DND-41 (cell line): Measurements from ENCODE around the gene NRXN2.

Experiments
- ATAC-seq: fragments of 200-7000 bp; cut with Tn5 transposase; 3 replicates; pipeline ENCODE4 v1.9.1; 2021; ENCODE audit warnings: low read depth; ENCODE audit not compliant: insufficient read depth
- DNase-seq: peaks from one replicate; pipeline ENCODE4 v3.0.0-alpha.2; 2020
- H2AFZ ChIP-seq: 2 replicates; pipeline ENCODE4 v1.6.0; 2012; ENCODE audit warnings: low read depth, low read length
- H3K27ac ChIP-seq: 2 replicates; pipeline ENCODE4 v1.5.1; 2012; ENCODE audit warnings: low read length, inconsistent platforms
- H3K27me3 ChIP-seq: fragments of 200-600 bp; sonication (generic); 2 replicates; pipeline ENCODE4 v1.6.0; 2012; ENCODE audit warnings: low read length, mild to moderate bottlenecking, inconsistent platforms; ENCODE audit not compliant: insufficient read depth, poor library complexity
- H3K36me3 ChIP-seq: 2 replicates; pipeline ENCODE4 v1.5.1; 2012; ENCODE audit warnings: low read length, inconsistent platforms; ENCODE audit not compliant: insufficient read depth
- H3K4me1 ChIP-seq: 2 replicates; pipeline ENCODE4 v1.5.1; 2012; ENCODE audit warnings: mild to moderate bottlenecking, low read length; ENCODE audit not compliant: insufficient read depth
- H3K4me2 ChIP-seq: 2 replicates; pipeline ENCODE4 v1.6.0; 2012; ENCODE audit warnings: mild to moderate bottlenecking, moderate library complexity, low read length, inconsistent platforms; ENCODE audit not compliant: insufficient read depth
- H3K4me3 ChIP-seq, 2 experiments: fragments of 200-600 bp in 1 of 2; shearing (Covaris generic) in 1 of 2; 2 replicates each; pipeline ENCODE4 v1.5.1; 2012 to 2016; ENCODE audit warnings: inconsistent platforms in 2 of 2, low read length in 2 of 2, mild to moderate bottlenecking in 2 of 2, low read depth in 1 of 2, moderate library complexity in 1 of 2
- H3K79me2 ChIP-seq: 2 replicates; pipeline ENCODE4 v1.6.0; 2012; ENCODE audit warnings: low read length, inconsistent platforms; ENCODE audit not compliant: insufficient read depth
- H3K9ac ChIP-seq: 2 replicates; pipeline ENCODE4 v1.6.0; 2012; ENCODE audit warnings: low read depth, mild to moderate bottlenecking, inconsistent platforms, low read length, moderate library complexity
- H3K9me3 ChIP-seq: 2 replicates; pipeline ENCODE4 v1.5.1; 2012; ENCODE audit warnings: low read length, moderate library complexity, mild to moderate bottlenecking, inconsistent platforms; ENCODE audit not compliant: insufficient read depth, severe bottlenecking
- H4K20me1 ChIP-seq: 2 replicates; pipeline ENCODE4 v1.6.0; 2012; ENCODE audit warnings: low read length; ENCODE audit not compliant: insufficient read depth
- CTCF ChIP-seq: IDR thresholded peaks from 2 replicates; pipeline ENCODE4 v1.5.1; 2012; ENCODE audit warnings: borderline replicate concordance, low read length, moderate library complexity, mild to moderate bottlenecking; ENCODE audit not compliant: poor library complexity, severe bottlenecking; ENCODE audit errors: extremely low read depth
- EZH2 ChIP-seq: IDR thresholded peaks from 3 replicates; pipeline ENCODE4 v1.6.1; 2012; ENCODE audit warnings: borderline replicate concordance, low read depth, mild to moderate bottlenecking, moderate library complexity, low read length, inconsistent platforms; ENCODE audit not compliant: severe bottlenecking

The NRXN2 gene

GRCh38 chr11:64767344-64768299 is 44.6 kb upstream of the NRXN2 start:
- no peaks in the 10 kb centered on the region for H3K27me3 ChIP-seq
- H3K9ac ChIP-seq, result no peak overlapping the region
- peaks cover 99% of the 10 kb centered on the region for H3K36me3 ChIP-seq
- no peak overlapping the region for H3K4me3 ChIP-seq
- 0 out of 2 replicates have a peak overlapping the region, but pooled peaks have one; percentile 3 for H3K4me2 ChIP-seq
- H3K9me3 ChIP-seq, result no peaks in the 10 kb centered on the region
- H3K79me2 ChIP-seq, result peaks cover 80% of the 10 kb centered on the region
- no peak overlapping the region for H2AFZ ChIP-seq
- no peak for TF ChIP-seq EZH2
- TF ChIP-seq CTCF, result peak; percentile 89
- H4K20me1 ChIP-seq, result peaks cover 98% of the 10 kb centered on the region
- peak; percentile 67 for ATAC-seq
- DNase-seq, result peak; percentile 81
- H3K4me1 ChIP-seq, result peaks cover 51% of the 10 kb centered on the region
- peak overlapping the region; percentile 33 for H3K27ac ChIP-seq

GRCh38 chr11:64766881-64767280 is 43.9 kb upstream of the NRXN2 start:
- no peak for DNase-seq
- H3K36me3 ChIP-seq, result peaks cover 97% of the 10 kb centered on the region
- ATAC-seq, result no peak
- peaks cover 72% of the 10 kb centered on the region for H3K79me2 ChIP-seq
- TF ChIP-seq CTCF (no peak), EZH2 (no peak)
- no peak overlapping the region for H2AFZ ChIP-seq
- peak overlapping the region; percentile 33; the same call in 1 of the 2 replicates for H3K27ac ChIP-seq
- H3K9ac ChIP-seq, result no peak overlapping the region
- H3K4me3 ChIP-seq, result no peak overlapping the region
- no peak overlapping the region for H3K4me2 ChIP-seq
- no peaks in the 10 kb centered on the region for H3K27me3 ChIP-seq
- peaks cover 51% of the 10 kb centered on the region for H3K4me1 ChIP-seq
- H4K20me1 ChIP-seq, result peaks cover 99% of the 10 kb centered on the region
- H3K9me3 ChIP-seq, result no peaks in the 10 kb centered on the region

GRCh38 chr11:64765851-64766665 is 43.1 kb upstream of the NRXN2 start:
- Histone ChIP-seq H3K9me3 (no peaks in the 10 kb centered on the region), H3K4me3 (no peak overlapping the region), H4K20me1 (peaks cover 93% of the 10 kb centered on the region), H3K27ac (no peak overlapping the region), H3K4me1 (peaks cover 51% of the 10 kb centered on the region), H3K36me3 (peaks cover 89% of the 10 kb centered on the region), H2AFZ (no peak overlapping the region), H3K27me3 (no peaks in the 10 kb centered on the region), H3K4me2 (no peak overlapping the region), H3K79me2 (peaks cover 64% of the 10 kb centered on the region), H3K9ac (no peak overlapping the region)
- TF ChIP-seq EZH2 (no peak), CTCF (no peak)
- no peak for ATAC-seq
- DNase-seq, result no peak
